Activated CD4-positive, alpha-beta T cell treated with anti-CD3 and anti-CD28 coated beads, Interleukin-2, amount 50 U/mL, for 24 hours (primary cell): ENCODE measurements around the gene RIPOR1.

Experiments
- DNase-seq, 2 donors: peaks; one replicate each; pipeline ENCODE4 v3.0.0-alpha.2; 2020; ENCODE audit warnings: low read depth in 1 of 2, low spot score in 1 of 2

The RIPOR1 gene

DNA sequence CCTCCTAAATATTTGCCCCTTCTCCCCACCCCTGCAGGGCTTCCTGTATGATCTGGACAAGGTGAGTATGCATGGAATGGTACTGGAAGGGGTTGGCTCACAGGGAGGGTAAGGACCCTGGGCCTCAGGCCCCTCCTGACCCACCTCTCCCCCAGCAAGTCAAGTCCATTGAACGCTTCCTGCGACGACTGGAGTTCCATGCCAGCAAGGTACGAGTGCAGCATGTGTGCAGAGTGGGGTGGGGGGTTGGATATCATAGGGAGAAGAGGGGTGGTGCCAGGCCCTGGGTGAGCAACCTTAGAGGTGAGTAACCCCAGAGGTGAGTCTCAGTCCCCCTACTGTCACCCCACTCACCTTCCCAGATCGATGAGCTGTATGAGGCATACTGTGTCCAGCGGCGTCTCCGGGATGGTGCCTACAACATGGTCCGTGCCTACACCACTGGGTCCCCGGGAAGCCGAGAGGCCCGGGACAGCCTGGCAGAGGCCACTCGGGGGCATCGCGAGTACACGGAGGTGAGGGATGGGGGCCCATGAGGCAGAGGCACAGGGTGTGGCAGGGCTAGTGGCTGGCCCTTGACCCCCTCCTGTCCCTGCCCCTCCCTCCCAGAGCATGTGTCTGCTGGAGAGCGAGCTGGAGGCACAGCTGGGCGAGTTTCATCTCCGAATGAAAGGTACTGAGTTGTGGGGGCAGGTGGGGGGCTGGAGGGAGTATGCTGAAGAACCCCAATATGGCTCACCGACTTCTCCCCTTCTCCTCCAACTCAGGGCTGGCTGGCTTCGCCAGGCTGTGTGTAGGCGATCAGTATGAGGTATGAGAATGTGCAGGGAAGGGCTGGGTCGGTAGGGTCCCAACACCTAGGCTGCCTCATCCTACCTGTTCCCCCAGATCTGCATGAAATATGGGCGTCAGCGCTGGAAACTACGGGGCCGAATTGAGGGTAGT is 11.3 kb downstream of the RIPOR1 start:
- no peak for DNase-seq

DNA sequence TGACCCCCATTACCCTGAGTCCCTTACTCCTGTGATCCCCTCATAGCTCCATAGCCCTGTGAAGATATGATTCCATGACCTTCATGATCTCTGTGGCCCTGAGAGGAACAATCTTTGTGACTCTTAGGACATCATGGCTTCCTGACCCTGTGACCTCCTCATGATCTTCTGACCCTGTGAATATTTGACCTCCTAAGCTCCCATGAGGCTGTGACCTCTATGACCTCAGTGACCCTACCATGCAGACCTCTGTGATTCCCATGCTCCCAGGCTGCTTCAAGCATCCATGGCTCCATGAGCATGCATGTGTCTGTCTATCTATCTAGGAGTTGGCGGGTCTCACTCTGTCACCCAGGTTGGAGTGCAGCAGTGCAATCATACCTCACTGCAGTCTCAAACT is 12.1 kb downstream of the RIPOR1 start:
- DNase-seq = no peak

DNA sequence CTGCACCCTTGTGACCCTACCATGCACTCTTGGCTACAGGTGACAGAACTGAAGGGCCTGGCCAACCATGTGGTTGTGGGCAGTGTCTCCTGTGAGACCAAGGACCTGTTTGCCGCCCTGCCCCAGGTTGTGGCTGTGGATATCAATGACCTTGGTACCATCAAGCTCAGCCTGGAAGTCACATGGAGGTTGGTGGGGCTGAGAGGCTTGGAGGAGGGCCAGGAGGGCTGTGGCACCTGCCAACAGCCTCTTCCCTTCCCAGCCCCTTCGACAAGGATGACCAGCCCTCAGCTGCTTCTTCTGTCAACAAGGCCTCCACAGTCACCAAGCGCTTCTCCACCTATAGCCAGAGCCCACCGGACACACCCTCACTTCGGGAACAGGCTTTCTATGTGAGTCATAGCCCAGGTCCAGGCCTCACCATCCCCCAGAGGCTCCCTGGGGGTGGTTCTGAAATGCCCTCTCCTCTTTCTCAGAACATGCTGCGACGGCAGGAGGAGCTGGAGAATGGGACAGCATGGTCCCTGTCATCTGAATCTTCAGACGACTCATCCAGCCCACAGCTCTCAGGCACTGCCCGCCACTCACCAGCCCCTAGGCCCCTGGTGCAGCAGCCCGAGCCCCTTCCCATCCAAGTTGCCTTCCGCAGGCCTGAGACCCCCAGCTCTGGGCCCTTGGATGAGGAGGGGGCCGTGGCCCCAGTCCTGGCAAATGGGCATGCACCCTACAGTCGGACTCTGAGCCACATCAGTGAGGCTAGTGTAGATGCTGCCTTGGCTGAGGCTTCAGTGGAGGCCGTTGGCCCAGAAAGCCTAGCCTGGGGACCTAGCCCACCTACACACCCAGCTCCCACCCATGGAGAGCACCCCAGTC is 13.0 kb downstream of the RIPOR1 start:
- no peak for DNase-seq

GRCh38 chr16:67542464-67542863 is 13.8 kb downstream of the RIPOR1 start:
- DNase-seq = peak in 1 of 2 donors; percentile 50

DNA sequence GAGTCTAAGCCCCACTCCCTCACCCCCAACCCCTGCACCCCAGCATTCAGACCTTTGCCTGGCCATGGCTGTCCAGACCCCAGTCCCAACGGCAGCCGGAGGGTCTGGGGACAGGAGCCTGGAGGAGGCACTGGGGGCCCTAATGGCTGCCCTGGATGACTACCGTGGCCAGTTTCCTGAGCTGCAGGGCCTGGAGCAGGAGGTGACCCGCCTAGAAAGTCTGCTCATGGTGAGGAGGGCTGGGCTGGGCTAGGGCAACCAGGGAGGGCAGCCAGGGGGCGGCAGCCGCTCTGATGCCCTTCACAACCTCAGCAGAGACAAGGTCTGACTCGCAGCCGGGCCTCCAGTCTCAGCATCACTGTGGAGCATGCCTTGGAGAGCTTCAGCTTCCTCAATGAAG is 14.4 kb downstream of the RIPOR1 start:
- no peak for DNase-seq

DNA sequence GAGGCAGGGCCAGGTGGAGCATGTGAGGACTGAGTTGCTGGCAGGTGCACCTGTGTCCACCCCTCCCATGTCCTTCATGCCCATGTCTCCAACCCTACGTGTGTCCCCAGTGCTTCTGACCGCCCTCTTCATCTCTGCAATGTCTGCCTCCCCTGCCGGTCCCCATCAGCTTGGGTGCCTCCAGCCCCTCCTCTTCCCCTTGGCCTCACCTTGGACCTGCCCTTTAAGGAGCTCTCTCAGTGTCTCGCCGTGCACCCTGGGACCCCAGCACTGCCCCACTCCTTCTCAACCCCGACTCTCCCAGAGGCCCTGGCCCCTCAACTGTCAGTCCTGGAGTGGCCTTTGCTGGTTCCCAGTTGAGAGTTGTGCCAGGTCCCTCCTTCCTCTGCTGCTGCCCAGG is 15.0 kb downstream of the RIPOR1 start:
- no peak for DNase-seq

- no peak for DNase-seq
Observed at GRCh38 chr16:67544329-67544841, 15.8 kb downstream of the RIPOR1 start.

DNA sequence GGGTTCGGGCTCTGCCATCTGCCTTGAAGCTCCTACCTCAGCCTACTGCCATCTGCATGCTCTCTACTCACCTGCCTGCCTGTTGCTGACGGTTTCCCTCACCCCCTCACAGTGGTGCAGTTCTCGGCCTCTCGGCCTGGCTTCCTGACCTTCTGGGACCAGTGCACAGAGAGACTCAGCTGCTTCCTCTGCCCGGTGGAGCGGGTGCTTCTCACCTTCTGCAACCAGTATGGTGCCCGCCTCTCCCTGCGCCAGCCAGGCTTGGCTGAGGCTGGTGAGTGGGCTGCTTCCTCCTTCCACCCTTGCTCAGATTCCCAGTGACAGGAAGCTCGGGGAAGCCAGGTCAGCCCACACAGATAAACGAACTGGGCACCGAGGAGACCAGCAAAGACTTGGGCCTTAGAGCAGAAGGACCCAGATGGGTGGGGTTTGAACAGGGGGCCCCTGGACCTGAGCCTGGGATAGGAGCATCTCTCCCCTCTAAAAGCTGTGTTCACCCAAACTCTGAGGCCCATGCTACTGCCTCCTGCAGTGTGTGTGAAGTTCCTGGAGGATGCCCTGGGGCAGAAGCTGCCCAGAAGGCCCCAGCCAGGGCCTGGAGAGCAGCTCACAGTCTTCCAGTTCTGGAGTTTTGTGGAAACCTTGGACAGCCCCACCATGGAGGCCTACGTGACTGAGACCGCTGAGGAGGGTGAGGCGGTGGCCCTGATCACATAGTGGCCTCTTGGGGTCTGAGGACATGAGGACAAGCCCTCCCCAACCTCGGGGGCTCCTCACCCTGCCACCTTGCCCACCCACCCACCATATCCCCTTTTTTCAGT is 16.4 kb downstream of the RIPOR1 start:
- no peak for DNase-seq

DNA sequence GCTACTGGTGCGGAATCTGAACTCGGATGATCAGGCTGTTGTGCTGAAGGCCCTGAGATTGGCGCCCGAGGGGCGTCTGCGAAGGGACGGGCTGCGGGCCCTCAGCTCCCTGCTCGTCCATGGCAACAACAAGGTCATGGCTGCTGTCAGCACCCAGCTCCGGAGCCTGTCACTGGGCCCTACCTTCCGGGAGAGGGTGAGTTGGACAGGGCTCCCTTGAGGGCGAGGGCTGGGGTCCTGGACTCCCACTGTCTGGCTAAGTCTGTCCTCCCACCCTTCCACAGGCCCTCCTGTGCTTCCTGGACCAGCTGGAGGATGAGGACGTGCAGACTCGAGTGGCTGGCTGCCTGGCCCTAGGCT is 17.0 kb downstream of the RIPOR1 start:
- DNase-seq = no peak

DNA sequence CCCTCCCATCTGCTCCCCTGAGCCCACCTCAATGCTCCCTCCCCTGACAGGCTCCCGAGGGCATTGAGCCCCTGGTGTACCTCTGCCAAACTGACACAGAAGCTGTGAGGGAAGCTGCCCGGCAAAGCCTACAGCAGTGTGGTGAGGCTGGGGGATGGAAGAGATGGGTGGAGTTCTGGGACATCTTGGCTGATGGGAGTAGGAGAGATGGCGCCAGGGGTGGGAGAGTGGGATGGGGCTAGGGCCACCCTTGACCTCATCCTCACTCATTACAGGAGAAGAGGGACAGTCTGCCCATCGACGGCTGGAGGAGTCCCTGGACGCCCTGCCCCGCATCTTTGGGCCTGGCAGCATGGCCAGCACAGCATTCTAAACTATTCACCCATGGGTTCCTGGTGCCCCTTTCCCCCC is 17.5 kb downstream of the RIPOR1 start:
- DNase-seq = no peak

- DNase-seq = peak; percentile 63 to 66
Observed at GRCh38 chr16:67546761-67547422, 18.3 kb downstream of the RIPOR1 start.

- DNase-seq = no peak
Observed at GRCh38 chr16:67547423-67548264, 19.0 kb downstream of the RIPOR1 start.

DNA sequence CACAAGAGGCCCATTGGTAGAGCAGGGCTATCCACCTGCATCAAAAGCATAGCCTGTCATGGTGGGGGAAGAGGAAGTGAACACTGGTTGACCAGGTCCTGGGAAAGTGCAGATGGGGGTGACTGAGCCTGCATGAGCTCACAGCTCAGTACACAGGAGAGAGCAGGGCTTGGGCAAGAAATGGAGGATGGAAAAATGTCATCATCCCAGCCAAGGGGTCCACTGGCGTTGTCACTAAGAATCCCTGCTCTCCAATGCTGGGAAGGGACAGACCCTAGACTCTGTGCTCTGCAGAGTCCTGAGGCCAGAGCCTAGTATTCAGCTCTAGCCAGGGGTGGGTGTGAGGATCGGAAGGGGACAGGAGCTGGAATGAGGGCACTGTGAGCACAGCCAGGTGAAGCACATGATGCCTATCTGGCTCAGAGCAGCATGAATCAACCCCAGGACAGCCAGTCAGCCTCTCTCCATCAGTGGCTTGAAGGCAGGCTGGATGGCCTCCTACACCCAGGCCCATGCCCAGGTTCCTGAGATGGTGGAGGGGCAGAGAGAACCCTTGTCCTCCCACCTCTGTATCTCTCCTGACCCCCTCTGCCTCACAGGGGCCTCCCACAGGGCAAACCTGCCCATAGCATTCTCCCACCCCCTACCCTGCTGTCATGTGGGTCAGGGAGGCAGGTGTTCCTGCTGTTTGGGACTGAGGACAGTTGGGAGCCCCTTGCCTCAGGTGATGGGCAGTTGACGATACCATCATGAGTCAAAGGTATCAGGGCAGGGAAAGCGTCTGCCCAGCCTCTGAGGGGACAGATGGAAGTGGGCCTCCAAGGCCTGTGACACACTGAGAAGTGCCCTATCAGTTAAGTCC is 19.9 kb downstream of the RIPOR1 start:
- DNase-seq = no peak

DNA sequence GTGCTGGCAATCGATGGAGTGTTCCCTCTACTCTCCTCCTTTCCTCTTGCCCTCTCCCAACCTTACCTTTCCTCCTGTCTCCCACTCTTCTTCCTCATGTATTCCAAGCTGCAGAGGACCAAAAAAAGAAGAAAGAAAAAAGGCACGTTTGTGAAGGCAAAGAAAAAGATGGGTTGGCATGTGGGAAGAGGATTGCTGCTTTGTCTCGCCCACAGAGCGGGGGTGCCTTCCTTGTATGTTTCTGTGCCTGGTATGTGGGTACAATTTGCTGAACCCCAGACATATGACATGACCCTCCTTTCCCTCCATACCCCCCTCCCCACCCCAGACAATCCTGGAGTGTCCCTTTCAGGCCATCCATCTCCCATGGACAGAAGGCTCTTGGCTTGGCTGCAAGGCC is 20.6 kb downstream of the RIPOR1 start:
- DNase-seq = no peak

DNA sequence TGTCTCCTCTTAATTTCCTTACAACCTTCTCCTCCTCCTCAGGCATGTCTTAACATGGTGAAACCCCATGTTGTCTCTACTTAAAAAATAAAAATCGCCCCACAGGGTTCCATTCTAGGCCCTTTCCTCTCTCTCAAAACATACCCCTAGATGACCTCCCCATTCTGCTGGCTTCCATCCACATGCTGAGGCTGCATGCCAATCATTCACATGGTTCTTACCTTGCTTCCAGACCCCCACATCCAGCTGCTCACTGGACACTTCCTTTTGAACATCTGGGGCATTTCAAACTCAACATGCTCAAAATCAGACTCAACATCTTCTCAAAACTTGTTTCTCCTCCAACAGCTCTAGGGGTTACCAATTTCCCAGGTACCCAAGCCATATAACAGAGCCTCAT is 21.3 kb downstream of the RIPOR1 start:
- DNase-seq = no peak

DNA sequence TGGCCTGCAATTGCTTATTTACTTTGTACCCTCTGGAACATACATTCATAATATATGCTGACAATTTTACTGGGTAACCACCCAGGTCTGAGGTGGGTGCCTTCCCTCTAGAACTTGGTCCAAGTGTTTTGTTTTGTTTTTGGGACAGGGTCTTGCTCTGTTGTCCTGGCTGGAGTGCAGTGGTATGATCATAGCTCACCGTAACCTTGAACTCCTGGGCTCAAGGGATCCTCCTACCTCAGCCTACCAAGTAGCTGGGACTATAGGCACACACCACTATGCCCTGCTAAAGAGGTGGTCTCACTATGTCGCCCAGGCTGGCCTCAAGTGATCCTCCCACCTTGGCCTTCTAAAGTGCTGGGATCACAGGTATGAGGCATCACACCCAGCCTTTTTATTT is 22.5 kb downstream of the RIPOR1 start:
- DNase-seq = no peak

DNA sequence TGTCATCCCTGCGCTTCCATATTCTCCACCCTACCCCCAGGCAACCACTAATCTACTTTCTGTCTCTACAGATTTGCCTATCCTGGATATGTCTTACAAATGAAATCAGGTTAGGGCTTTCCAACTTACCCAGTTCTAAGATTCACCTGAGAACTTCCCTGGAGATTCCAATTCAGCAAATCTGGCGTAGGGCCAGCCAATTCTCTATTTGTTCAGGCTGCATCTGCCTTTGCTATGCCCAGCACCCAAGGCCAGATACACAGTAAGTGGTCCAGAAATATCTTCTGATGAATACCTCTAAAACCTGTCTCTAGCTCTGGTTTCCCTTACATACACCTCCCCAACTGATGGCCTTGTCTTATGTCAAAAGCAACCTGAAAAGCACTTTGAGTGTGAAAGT is 23.3 kb downstream of the RIPOR1 start:
- DNase-seq = no peak

DNA sequence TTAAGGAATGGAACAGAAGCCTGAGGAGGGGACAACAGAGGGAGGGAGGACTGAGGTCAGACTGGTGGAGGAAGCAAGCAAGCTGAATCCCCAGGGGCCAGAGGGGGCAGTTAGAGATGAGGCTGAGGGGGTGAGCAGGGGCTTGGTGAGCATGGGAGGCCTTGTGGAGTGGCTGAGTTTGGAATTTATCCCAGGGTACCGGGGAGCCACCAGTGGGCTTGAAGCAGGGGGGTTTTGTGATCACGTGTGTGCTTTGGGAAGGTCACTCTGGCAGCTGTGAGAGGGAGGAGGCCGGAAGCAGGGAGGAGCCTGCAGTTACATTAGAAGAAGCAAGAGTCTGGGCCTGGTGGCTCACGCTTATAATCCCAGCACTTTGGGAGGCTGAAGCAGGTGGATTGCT is 23.8 kb downstream of the RIPOR1 start:
- DNase-seq = no peak

- no peak for DNase-seq
Observed at GRCh38 chr16:67555795-67556212, 27.2 kb downstream of the RIPOR1 start.
